Retinal pigment epithelial cell (primary cell): ENCODE data around the gene RRBP1.

Source experiments
- DNase-seq: peaks from one replicate; pipeline ENCODE4 v3.0.0-alpha.2; 2010; ENCODE audit warnings: low read depth
- H3K4me3 ChIP-seq: 2 replicates; pipeline ENCODE4 v1.5.1; 2011; ENCODE audit warnings: mild to moderate bottlenecking, low read length, control low read depth, moderate library complexity
- TF ChIP-seq, protein P1 (sequence below): conservative IDR thresholded peaks from 2 replicates; pipeline ENCODE4 v1.5.1; 2011; ENCODE audit warnings: low read depth, low read length, control low read depth, inconsistent platforms

Gene RRBP1

GRCh38 chr20:17647391-17648314 is 34.4 kb downstream of the RRBP1 start:
- DNase-seq = no peak
- TF ChIP-seq, protein P1, sequence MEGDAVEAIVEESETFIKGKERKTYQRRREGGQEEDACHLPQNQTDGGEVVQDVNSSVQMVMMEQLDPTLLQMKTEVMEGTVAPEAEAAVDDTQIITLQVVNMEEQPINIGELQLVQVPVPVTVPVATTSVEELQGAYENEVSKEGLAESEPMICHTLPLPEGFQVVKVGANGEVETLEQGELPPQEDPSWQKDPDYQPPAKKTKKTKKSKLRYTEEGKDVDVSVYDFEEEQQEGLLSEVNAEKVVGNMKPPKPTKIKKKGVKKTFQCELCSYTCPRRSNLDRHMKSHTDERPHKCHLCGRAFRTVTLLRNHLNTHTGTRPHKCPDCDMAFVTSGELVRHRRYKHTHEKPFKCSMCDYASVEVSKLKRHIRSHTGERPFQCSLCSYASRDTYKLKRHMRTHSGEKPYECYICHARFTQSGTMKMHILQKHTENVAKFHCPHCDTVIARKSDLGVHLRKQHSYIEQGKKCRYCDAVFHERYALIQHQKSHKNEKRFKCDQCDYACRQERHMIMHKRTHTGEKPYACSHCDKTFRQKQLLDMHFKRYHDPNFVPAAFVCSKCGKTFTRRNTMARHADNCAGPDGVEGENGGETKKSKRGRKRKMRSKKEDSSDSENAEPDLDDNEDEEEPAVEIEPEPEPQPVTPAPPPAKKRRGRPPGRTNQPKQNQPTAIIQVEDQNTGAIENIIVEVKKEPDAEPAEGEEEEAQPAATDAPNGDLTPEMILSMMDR = no peak
- H3K4me3 ChIP-seq = no peak overlapping the region

- H3K4me3 ChIP-seq = no peak overlapping the region
- DNase-seq = no peak
- TF ChIP-seq, protein P1 = no peak
These were observed 35.1 kb downstream of the RRBP1 start for GRCh38 chr20:17646961-17647301.

- no peak overlapping the region for H3K4me3 ChIP-seq
- DNase-seq = no peak
- TF ChIP-seq, protein P1 = no peak
These were observed 35.7 kb downstream of the RRBP1 start for GRCh38 chr20:17646209-17646960.

DNA sequence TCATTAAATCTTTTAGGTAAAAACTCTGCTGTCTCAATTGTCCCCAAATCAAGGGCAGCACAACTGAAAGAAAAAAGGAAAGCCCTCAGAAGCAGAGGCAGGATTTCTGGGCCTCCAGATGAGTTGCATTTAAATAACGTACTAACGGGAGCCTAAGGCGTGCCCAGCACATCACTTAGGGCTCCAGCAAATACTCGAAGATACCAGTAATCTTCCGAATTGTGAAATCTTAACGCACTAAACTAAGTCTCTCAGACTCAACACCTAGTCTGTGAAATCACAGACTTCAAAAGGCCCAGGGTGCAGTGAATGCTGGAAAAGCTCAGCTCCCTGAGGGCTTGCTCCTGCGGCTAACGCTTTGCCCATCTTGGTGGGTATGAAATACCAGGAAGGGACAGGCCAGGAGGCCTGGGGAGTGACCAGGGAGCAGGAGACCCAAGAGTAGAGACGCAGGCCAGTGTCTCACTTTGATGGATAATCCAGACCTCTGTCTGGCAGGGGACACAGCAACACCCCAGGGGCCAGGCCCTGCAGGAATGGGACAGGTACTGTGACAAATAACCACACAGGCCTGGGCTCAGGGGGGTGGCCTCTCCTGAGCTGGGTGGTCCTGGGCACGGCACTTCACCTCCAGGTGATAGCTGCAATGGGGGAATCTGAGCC is 36.4 kb downstream of the RRBP1 start:
- H3K4me3 ChIP-seq = no peak overlapping the region
- no peak for DNase-seq
- TF ChIP-seq, protein P1 = no peak

DNA sequence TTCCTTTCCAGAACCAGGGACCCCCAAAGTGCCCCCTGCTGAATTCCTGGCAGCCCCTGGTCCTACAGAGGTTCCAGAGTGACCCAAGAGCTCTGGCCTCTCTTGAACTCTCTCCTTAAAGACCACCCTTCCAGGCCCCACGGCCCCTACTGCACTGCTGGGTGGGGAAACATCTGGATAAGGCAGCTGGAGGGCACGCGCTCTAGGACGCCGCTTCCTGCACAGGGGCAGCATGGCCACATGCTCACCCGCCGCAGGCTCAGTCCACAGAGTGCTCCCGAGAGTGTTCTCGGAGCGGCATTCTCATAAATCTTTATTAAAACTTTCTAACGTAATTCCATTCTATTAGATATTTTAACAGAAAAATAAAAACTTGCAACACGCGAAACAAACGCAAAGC is 37.0 kb downstream of the RRBP1 start:
- H3K4me3 ChIP-seq = no peak overlapping the region
- no peak for DNase-seq
- TF ChIP-seq, protein P1 = no peak

GRCh38 chr20:17644451-17644850 is 37.6 kb downstream of the RRBP1 start:
- no peak for DNase-seq
- TF ChIP-seq, protein P1 = no peak
- no peak overlapping the region for H3K4me3 ChIP-seq
